ENCODE measurements around the gene DNASE2B.
A peak's percentile ranks its signal among the peaks of the same experiment; 100 is the strongest.

Gene DNASE2B

GRCh38 chr1:84358695-84359094, 39.6 kb upstream of the DNASE2B start:
- WGBS, result 76% methylated on average over 3 of the region's 4 CpGs
- no peak overlapping the region for H2BK120ac ChIP-seq (ENCODE audit: low read depth, low read length)

GRCh38 chr1:84360316-84360715, 38.0 kb upstream of the DNASE2B start:
- Histone ChIP-seq H3K36me3 (ENCODE audit: control insufficient read depth in 1 of 2, insufficient read depth in 2 of 2, low read depth in 1 of 2, low read length in 2 of 2) (no peaks in the 10 kb centered on the region), H2BK15ac (ENCODE audit: low read depth, poor library complexity, severe bottlenecking) (no peak overlapping the region), H2BK12ac (ENCODE audit: low read length in 2 of 2) (no peak overlapping the region), H2AFZ (ENCODE audit: low read depth, low read length) (no peak overlapping the region), H2AK5ac (ENCODE audit: low read length, severe bottlenecking) (no peak overlapping the region), H4K8ac (ENCODE audit: low read length) (no peak overlapping the region), H2BK5ac (ENCODE audit: low read depth, low read length, poor library complexity, severe bottlenecking) (no peak overlapping the region), H3K4me2 (ENCODE audit: low read length, poor library complexity, severe bottlenecking) (no peak overlapping the region), H3K79me1 (replicated peaks; ENCODE audit: low read length, poor library complexity, severe bottlenecking) (no peaks in the 10 kb centered on the region), H3K27me3 (ENCODE audit: control insufficient read depth in 1 of 2, insufficient read depth in 1 of 2, low read length in 2 of 2) (no peaks in the 10 kb centered on the region), H2BK120ac (ENCODE audit: low read depth, low read length) (no peak overlapping the region), H3K9ac (ENCODE audit: low read length) (no peak overlapping the region), H3K18ac (ENCODE audit: low read depth in 1 of 2, low read length in 2 of 2) (no peak overlapping the region), H3K14ac (ENCODE audit: low read length in 2 of 2) (no peak overlapping the region), H3K4ac (ENCODE audit: low read depth in 1 of 2, low read length in 2 of 2) (no peak overlapping the region), H3K9me3 (ENCODE audit: control insufficient read depth, low read length) (no peaks in the 10 kb centered on the region), H4K91ac (ENCODE audit: low read length) (no peak overlapping the region), H3K4me1 (ENCODE audit: control insufficient read depth, insufficient read depth, low read depth, low read length) (no peaks in the 10 kb centered on the region), H3K27ac (ENCODE audit: low read length, poor library complexity, severe bottlenecking) (no peak overlapping the region), H3K23ac (ENCODE audit: low read length in 2 of 2) (no peak overlapping the region), H3K4me3 (ENCODE audit: insufficient read depth in 1 of 2, low read depth in 1 of 2, low read length in 2 of 2) (no peak overlapping the region)
- 81% methylated on average over 1 of the region's 1 CpG for WGBS
- no peak for DNase-seq

More at GRCh38 chr1:84358695-84359094, 39.6 kb upstream of the DNASE2B start:
- Histone ChIP-seq H4K91ac (ENCODE audit: low read length) (no peak overlapping the region), H2BK15ac (ENCODE audit: low read depth, poor library complexity, severe bottlenecking) (no peak overlapping the region), H4K8ac (ENCODE audit: low read length) (no peak overlapping the region), H3K4me2 (ENCODE audit: low read length, poor library complexity, severe bottlenecking) (no peak overlapping the region), H2BK12ac (ENCODE audit: low read length in 2 of 2) (no peak overlapping the region), H3K27ac (ENCODE audit: low read length, poor library complexity, severe bottlenecking) (no peak overlapping the region), H3K4ac (ENCODE audit: low read depth in 1 of 2, low read length in 2 of 2) (no peak overlapping the region), H2AK5ac (ENCODE audit: low read length, severe bottlenecking) (no peak overlapping the region), H3K4me1 (ENCODE audit: control insufficient read depth, insufficient read depth, low read depth, low read length) (no peaks in the 10 kb centered on the region), H3K27me3 (ENCODE audit: control insufficient read depth in 1 of 2, insufficient read depth in 1 of 2, low read length in 2 of 2) (no peaks in the 10 kb centered on the region), H3K4me3 (ENCODE audit: insufficient read depth in 1 of 2, low read depth in 1 of 2, low read length in 2 of 2) (no peak overlapping the region), H3K9ac (ENCODE audit: low read length) (no peak overlapping the region), H3K14ac (ENCODE audit: low read length in 2 of 2) (no peak overlapping the region), H3K23ac (ENCODE audit: low read length in 2 of 2) (no peak overlapping the region), H3K18ac (ENCODE audit: low read depth in 1 of 2, low read length in 2 of 2) (no peak overlapping the region), H2AFZ (ENCODE audit: low read depth, low read length) (no peak overlapping the region), H3K79me1 (replicated peaks; ENCODE audit: low read length, poor library complexity, severe bottlenecking) (no peaks in the 10 kb centered on the region), H3K9me3 (ENCODE audit: control insufficient read depth, low read length) (no peaks in the 10 kb centered on the region), H3K36me3 (ENCODE audit: control insufficient read depth in 1 of 2, insufficient read depth in 2 of 2, low read depth in 1 of 2, low read length in 2 of 2) (no peaks in the 10 kb centered on the region), H2BK5ac (ENCODE audit: low read depth, low read length, poor library complexity, severe bottlenecking) (no peak overlapping the region)
- DNase-seq, result no peak

GRCh38 chr1:84361796-84362195, 36.5 kb upstream of the DNASE2B start:
- Histone ChIP-seq H3K18ac (ENCODE audit: low read depth in 1 of 2, low read length in 2 of 2) (no peak overlapping the region), H3K23ac (ENCODE audit: low read length in 2 of 2) (no peak overlapping the region), H3K4ac (ENCODE audit: low read depth in 1 of 2, low read length in 2 of 2) (no peak overlapping the region), H4K91ac (ENCODE audit: low read length) (no peak overlapping the region), H3K14ac (ENCODE audit: low read length in 2 of 2) (no peak overlapping the region), H3K4me3 (ENCODE audit: insufficient read depth in 1 of 2, low read depth in 1 of 2, low read length in 2 of 2) (no peak overlapping the region), H4K8ac (ENCODE audit: low read length) (no peak overlapping the region), H3K27me3 (ENCODE audit: control insufficient read depth in 1 of 2, insufficient read depth in 1 of 2, low read length in 2 of 2) (no peaks in the 10 kb centered on the region), H3K9ac (ENCODE audit: low read length) (no peak overlapping the region), H2BK120ac (ENCODE audit: low read depth, low read length) (no peak overlapping the region), H3K36me3 (ENCODE audit: control insufficient read depth in 1 of 2, insufficient read depth in 2 of 2, low read depth in 1 of 2, low read length in 2 of 2) (no peaks in the 10 kb centered on the region), H3K4me1 (ENCODE audit: control insufficient read depth, insufficient read depth, low read depth, low read length) (peaks cover 7% of the 10 kb centered on the region), H2AK5ac (ENCODE audit: low read length, severe bottlenecking) (no peak overlapping the region), H3K4me2 (ENCODE audit: low read length, poor library complexity, severe bottlenecking) (no peak overlapping the region), H3K27ac (ENCODE audit: low read length, poor library complexity, severe bottlenecking) (no peak overlapping the region), H2BK12ac (ENCODE audit: low read length in 2 of 2) (no peak overlapping the region), H3K9me3 (ENCODE audit: control insufficient read depth, low read length) (no peaks in the 10 kb centered on the region), H2BK5ac (ENCODE audit: low read depth, low read length, poor library complexity, severe bottlenecking) (no peak overlapping the region), H2BK15ac (ENCODE audit: low read depth, poor library complexity, severe bottlenecking) (no peak overlapping the region), H2AFZ (ENCODE audit: low read depth, low read length) (no peak overlapping the region), H3K79me1 (replicated peaks; ENCODE audit: low read length, poor library complexity, severe bottlenecking) (no peaks in the 10 kb centered on the region)
- DNase-seq, result no peak
- WGBS, result 99% methylated on average over 3 of the region's 3 CpGs

DNA sequence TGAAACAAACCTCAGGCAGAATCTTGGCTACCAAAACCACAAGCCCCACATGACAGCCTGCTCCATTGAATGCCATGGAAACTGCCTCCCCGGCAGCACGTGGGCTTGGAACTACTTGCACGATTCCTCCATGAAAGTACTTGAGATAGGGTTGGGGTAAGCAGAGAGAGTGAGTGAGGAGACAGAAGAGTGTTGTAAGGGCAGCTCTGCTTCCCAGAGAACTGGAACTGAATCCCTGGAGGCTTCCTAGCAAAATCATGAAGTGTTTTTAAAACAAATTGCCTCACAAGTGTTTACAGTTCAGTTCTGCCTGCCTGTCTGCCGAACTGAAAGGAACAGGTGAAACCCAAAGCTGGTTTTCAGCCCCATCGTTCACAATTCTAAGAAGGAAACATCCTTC, 35.3 kb upstream of the DNASE2B start:
- Histone ChIP-seq H2AK5ac (ENCODE audit: low read length, severe bottlenecking) (peak overlapping the region; percentile 51), H4K8ac (ENCODE audit: low read length) (no peak overlapping the region), H3K9me3 (ENCODE audit: control insufficient read depth, low read length) (no peaks in the 10 kb centered on the region), H2BK12ac (ENCODE audit: low read length in 2 of 2) (no peak overlapping the region), H2BK5ac (ENCODE audit: low read depth, low read length, poor library complexity, severe bottlenecking) (no peak overlapping the region), H3K79me1 (replicated peaks; ENCODE audit: low read length, poor library complexity, severe bottlenecking) (no peaks in the 10 kb centered on the region), H2BK120ac (ENCODE audit: low read depth, low read length) (no peak overlapping the region), H3K9ac (ENCODE audit: low read length) (no peak overlapping the region), H2BK15ac (ENCODE audit: low read depth, poor library complexity, severe bottlenecking) (no peak overlapping the region), H3K4me3 (ENCODE audit: insufficient read depth in 1 of 2, low read depth in 1 of 2, low read length in 2 of 2) (no peak overlapping the region), H3K27me3 (ENCODE audit: control insufficient read depth in 1 of 2, insufficient read depth in 1 of 2, low read length in 2 of 2) (no peaks in the 10 kb centered on the region), H2AFZ (ENCODE audit: low read depth, low read length) (no peak overlapping the region), H3K4me1 (ENCODE audit: control insufficient read depth, insufficient read depth, low read depth, low read length) (peaks cover 7% of the 10 kb centered on the region), H3K14ac (ENCODE audit: low read length in 2 of 2) (no peak overlapping the region), H3K18ac (ENCODE audit: low read depth in 1 of 2, low read length in 2 of 2) (peak overlapping the region in 1 of 2 experiments; percentile 69), H3K23ac (ENCODE audit: low read length in 2 of 2) (no peak overlapping the region), H3K27ac (ENCODE audit: low read length, poor library complexity, severe bottlenecking) (no peak overlapping the region), H4K91ac (ENCODE audit: low read length) (no peak overlapping the region), H3K36me3 (ENCODE audit: control insufficient read depth in 1 of 2, insufficient read depth in 2 of 2, low read depth in 1 of 2, low read length in 2 of 2) (no peaks in the 10 kb centered on the region), H3K4ac (ENCODE audit: low read depth in 1 of 2, low read length in 2 of 2) (no peak overlapping the region), H3K4me2 (ENCODE audit: low read length, poor library complexity, severe bottlenecking) (no peak overlapping the region)
- WGBS, result 37% methylated on average over 5 of the region's 5 CpGs
- DNase-seq, result peak; percentile 60
